HG03135 (cell line): ENCODE results near the gene MCTP1.
"Not testable (repeated sequence)": the region's sequence is repeated elsewhere in the genome, so short reads cannot be mapped to it uniquely, and the experiment has no call there.

Experiments used
- ATAC-seq: cut with Tn5 transposase; IDR thresholded peaks from one replicate; pipeline ENCODE4 v1.9.1; 2021; ENCODE audit warnings: mild to moderate bottlenecking, moderate library complexity; ENCODE audit not compliant: unreplicated experiment

The MCTP1 gene

GRCh38 chr5:94891565-94891964, 393.3 kb downstream of the MCTP1 start:
- ATAC-seq: no peak

- no peak for ATAC-seq
These were observed 394.0 kb downstream of the MCTP1 start for GRCh38 chr5:94890907-94891306.

GRCh38 chr5:94888674-94889073, 396.2 kb downstream of the MCTP1 start:
- no peak for ATAC-seq

- ATAC-seq: no peak
These were observed 399.0 kb downstream of the MCTP1 start for GRCh38 chr5:94885931-94886330.

DNA sequence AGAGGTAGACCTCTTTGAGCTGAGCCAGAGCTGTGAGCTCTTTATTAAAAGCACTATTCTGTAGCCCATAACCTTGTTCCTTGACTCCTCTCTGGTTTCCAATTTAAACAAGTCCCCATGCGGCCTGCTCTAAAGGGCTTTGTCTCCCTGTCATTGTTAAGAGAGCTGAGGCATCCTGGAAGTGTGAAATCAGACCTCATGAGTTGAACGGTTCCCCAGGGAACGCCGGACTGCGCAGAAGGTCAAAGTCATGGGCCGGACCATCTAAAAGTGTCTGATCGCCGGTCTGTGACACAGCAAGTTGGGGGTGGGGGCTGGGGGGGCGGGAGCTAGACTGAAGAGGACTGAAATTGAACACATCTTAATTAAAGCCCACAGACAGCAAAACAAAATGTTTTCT, 400.6 kb downstream of the MCTP1 start:
- no peak for ATAC-seq

DNA sequence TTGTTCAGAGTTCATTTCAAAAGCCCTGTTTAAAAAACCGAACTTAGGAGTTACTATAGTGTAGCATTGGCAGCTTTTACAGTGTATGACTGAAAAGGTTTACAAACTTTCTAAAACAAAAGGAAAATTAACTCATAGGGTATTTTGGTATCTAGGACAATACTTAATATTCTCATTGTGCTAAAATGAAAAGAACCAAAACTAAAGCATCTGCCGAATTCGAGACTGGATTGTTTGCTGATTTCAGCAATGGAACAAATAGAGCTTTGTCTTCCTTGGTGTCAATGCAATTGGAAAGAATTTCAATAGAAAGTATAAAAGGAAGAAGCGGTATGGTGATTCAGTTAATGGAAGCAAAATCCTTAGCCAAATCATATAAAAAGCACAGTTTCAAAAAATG, 412.4 kb downstream of the MCTP1 start:
- no peak for ATAC-seq

DNA sequence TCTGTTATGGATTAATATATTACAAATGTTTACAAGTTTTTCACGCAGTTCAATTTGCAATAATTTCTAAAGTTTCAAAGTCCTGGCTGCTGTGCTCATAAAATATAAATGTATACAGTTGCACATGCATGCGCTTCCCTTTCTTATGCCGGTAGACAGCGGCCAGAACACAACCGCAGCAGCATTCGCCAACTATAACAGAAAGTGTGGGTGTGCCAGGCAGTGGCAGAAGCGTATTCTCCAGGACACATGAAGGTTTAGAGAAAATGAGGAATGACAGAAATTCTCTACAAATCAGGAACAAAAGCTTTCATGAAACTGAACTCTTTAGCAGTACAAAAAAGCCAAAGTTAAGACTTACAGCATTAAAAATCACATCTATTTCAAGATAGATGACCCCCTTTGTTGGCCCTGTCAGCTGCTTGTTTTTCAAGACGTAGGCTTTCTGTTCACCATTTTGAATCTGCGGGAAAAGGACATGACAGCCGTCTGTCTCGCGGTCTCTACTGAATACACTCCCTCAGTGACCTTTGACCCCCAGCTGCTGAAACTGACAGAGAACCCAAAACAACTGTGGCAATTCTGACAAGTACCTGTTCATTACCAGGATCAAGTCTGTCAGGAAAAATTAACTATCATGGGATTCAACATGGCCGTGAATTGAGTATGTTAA, 414.2 kb downstream of the MCTP1 start:
- ATAC-seq: no peak

GRCh38 chr5:94869921-94870320, 415.0 kb downstream of the MCTP1 start:
- no peak for ATAC-seq

GRCh38 chr5:94863951-94864350, 420.9 kb downstream of the MCTP1 start:
- no peak for ATAC-seq

DNA sequence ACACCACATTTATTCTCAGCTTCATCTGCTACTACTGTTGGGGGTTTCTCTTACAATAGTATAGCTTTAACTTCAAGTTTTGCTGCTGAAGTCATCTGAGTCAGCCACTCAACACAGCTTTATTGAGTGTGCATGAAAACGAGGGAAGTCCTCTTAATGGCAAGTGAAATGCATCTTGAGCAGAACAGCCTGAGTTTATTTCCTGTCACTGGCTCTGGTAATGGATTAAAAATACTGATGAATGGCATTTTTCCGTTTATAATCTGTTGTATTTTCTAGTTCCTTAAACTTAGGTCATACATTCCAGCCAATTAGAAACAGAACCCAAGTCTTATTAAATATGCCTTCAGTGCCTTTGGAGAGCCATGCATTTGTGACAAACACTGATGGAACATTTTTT, 427.8 kb downstream of the MCTP1 start:
- no peak for ATAC-seq

- no peak for ATAC-seq
These were observed 428.6 kb downstream of the MCTP1 start for GRCh38 chr5:94856257-94856800.

DNA sequence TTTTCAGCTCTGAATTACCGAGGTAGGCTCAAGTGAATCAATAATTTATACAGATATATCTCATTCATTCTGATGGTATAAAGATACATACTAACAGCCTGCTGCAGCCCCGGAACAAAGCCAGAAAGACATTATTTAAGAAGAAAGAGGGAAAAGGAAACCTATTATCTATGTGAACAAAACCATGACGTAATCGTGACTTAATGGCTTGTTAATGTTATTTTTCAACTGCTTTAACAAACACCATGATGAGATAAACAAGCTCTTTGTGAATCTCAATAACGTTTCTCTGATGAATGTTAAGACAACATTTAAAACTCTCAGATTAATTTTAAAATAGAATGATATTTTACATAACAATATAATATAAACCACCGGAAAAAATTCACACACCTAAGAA, 429.4 kb downstream of the MCTP1 start:
- ATAC-seq: no peak

- ATAC-seq: no peak
These were observed 431.8 kb downstream of the MCTP1 start for GRCh38 chr5:94853120-94853519.

GRCh38 chr5:94850960-94851359, 433.9 kb downstream of the MCTP1 start:
- no peak for ATAC-seq

- ATAC-seq: peak; percentile 95
These were observed 434.8 kb downstream of the MCTP1 start for GRCh38 chr5:94849821-94850736.

DNA sequence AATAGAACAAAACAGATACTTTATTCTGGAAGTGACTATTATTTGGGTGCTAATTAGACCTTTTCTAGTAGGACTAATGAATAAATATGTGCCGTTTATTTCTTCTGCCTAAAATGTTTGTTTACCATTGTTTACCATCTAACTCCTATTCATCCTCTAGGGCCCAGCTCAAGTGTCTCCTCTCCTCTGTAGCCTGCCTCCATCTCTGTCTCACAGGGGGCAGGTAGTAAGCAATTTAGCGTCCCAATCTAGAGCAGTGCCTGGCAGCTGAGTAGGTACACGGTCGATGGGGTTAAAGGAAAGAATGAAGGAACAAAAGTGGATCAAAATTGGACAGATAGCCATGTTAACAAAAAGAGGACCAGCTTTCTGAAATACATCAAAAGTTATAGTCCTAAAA, 435.6 kb downstream of the MCTP1 start:
- no peak for ATAC-seq

DNA sequence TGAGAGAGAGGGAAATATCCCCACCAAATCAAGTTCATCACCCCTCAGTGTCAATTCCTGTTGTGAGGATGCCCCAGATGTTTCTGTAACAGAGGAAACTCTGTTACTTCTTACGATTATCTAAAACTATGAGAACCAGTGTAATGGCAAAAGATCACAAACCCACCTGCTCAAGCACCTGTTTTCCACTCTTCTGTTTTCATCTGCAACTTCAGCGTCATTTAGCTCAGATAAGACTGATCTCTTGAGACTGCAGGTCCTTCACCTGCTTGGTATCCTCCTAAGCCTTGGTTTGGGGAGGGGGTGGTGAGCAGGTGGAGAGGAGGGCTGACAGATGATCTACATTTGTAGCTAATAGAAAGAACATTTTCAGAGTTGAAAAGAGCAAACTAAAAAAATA, 437.2 kb downstream of the MCTP1 start:
- ATAC-seq: no peak

DNA sequence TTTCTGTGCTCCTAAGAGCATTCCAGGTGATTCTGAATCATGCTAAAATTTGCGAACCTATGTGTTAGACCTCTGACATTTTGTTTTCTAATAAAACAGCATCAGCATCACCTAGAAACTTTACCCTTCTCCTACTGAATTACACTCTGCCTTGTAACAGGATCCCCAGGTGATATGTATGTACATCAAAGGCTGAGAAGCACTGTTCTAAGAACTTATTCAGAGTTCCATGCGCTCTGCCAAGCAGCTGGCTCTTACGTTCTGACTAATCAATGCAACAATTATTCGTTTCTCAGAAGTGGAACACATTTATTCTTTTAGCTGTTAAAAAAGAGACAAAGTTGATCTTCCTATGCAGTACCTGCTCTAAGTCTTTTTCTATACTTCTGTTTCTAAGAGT, 437.9 kb downstream of the MCTP1 start:
- no peak for ATAC-seq

GRCh38 chr5:94845696-94846095, 439.2 kb downstream of the MCTP1 start:
- ATAC-seq: not testable (repeated sequence)

DNA sequence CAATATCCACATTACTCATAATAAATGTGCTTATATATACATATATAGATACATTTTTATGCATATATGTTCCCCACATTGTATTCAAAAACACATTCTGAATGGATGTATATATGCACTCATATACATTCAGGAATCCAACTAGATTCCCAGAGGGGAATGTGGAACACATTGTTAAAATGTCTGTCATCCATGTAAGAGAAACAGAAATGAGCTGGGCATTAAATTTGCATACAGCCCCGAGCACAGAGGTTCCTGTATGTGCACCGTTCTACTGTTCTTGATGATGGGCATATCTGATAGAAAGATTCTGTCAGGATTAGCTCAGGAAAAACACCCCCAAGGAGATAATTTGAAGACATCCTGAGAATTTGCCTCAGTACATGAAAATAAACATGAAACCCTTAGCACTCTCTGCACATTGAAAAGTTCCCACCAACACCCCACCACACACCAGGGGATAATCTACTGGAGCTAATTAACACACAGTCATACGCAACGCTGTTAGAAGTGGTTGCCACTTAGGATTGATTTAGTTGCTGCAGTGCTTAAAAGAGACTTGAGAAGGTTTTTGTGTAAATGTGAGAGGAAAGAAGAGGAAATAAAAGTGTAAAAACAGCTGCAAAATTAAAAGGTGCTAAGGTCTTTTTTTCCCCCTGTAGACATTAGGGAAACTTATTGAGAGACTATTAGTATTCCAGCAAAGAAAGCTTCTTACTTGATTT, 443.1 kb downstream of the MCTP1 start:
- ATAC-seq: no peak

GRCh38 chr5:94833851-94834250, 451.0 kb downstream of the MCTP1 start:
- ATAC-seq: no peak
